ENCODE data around the gene SLC2A10.

DNA sequence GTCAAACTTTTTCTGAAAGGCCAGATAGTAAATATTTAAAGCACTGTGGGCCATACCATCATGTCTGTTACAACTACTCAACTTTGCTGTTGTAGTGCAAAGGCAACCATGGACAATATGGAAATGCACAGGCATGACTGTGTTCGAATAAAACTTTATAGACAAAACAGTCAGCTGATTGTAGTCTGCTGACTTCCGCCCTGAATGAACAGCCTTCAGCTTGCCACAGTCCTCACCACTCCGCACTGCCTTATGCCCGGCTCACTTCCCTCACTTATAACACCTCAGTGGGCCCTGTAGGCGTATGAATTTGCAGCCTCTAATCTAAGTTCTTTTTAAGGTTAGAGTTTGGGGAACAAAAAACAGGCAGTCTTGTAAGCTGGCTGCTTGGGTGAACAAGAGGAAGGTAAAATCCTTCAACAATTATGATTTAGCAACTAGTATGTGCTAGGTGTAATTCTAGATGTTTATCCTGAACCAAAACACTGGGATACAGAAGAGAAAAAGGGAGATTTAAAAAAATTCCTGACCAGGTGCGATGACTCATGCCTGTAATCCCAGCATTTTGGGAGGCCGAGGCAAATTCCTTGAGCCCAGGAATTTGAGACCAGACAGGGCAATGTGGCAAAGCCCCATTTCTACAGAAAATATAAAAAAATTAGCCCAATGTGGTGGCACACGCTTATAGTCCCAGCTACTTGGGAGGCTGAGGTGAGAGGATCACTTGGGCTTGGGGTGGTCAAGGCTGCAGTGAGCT is 6.8 kb upstream of the SLC2A10 start:
- no peak for TF ChIP-seq CTCF (conservative IDR thresholded peaks at IDR 0.05 in 1 of 2, IDR thresholded peaks at IDR 0.05 in 1 of 2; ENCODE audit: extremely low read depth in 1 of 2, insufficient read depth in 1 of 2, low read depth in 1 of 2, low read length in 2 of 2)
- no peak for TF ChIP-seq EZH2 (IDR thresholded peaks at IDR 0.05; ENCODE audit: borderline replicate concordance, low read length)

Data from mammary epithelial cell (primary cell).